MV-4-11 (cell line): ENCODE data around the gene CCSER1.
"Not testable (repeated sequence)": the region's sequence is repeated elsewhere in the genome, so short reads cannot be mapped to it uniquely, and the experiment has no call there.

Experiments used
- DNase-seq: peaks from one replicate; lab custom pipeline; 2025; lab: John Stamatoyannopoulos, UW

CCSER1 gene

DNA sequence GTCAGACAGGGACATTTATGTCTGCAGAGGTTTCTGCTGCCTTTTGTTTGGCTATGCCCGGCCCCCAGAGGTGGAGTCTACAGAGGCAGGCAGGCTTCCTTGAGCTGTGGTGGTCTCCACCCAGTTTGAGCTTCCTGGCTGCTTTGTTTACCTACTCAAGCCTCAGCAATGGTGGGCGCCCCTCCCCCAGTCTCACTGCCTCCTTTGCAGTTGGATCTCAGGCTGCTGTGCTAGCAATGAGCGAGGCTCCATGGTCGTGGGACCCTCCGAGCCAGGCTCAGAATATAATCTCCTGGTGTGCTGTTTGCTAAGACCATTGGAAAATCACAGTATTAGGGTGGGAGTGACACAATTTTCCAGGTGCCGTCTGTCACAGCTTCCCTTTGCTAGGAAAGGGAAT, 578.3 kb downstream of the CCSER1 start:
- DNase-seq = not testable (repeated sequence)

GRCh38 chr4:90715242-90715641, 588.0 kb downstream of the CCSER1 start:
- no peak for DNase-seq

DNA sequence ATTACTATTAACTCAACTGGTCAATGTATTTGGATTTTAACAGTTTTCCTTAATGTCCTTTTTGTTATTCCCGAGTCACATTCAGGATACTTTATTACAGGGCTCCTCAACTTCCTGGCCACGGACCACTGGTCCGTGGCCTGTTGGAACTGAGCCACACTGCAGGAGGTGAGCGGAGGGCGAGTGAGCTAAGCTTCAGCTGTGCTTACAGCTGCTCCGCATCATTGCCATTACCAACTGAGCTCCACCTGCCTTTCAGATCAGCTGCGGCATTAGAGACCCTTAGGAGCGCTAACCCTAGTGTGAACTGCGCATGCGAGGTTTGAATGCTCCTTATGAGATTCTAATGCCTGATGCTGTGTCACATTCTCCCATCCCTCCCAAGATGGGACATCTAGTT, 591.7 kb downstream of the CCSER1 start:
- no peak for DNase-seq

DNA sequence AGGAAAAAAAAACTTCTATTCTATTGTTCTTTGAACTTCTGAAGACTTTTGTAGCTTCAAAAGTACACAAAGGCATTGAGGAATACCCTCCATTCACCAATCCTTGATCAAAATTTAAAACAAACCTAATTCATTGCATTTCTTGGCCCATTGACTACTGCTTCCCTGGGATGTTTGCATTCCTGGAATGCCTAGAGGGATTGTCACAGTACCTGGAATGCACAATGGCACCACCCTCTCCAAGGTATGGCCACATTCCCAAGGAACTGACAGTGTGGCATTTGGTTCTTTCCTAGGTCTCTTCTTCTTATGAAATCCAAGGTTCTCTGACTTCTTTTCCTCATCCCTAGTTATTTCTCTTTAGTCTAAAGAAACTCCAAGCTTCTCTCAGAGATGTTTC, 600.7 kb downstream of the CCSER1 start:
- DNase-seq = no peak

DNA sequence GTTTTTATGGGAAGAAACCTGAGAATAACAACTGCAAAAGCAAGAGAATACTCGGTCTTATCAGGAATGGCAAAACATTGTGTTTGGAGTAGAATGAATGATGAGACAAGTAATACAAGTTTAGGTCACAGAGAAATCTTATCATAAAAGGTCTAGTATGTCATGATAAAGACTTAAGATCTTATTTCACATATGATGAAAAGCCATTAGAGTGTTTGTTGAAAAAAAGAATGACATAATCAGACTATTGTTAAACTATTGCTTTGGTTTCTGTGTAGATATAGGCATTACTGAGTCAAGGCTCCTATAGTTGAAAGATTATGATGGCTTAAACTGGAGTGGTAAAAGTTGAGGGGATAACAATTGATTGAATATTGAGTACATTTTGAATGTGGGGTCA, 603.6 kb downstream of the CCSER1 start:
- no peak for DNase-seq

- DNase-seq = no peak
Observed at GRCh38 chr4:90733211-90733610, 606.0 kb downstream of the CCSER1 start.

GRCh38 chr4:90745176-90745575, 618.0 kb downstream of the CCSER1 start:
- no peak for DNase-seq

- DNase-seq = no peak
Observed at GRCh38 chr4:90753068-90753467, 625.9 kb downstream of the CCSER1 start.

DNA sequence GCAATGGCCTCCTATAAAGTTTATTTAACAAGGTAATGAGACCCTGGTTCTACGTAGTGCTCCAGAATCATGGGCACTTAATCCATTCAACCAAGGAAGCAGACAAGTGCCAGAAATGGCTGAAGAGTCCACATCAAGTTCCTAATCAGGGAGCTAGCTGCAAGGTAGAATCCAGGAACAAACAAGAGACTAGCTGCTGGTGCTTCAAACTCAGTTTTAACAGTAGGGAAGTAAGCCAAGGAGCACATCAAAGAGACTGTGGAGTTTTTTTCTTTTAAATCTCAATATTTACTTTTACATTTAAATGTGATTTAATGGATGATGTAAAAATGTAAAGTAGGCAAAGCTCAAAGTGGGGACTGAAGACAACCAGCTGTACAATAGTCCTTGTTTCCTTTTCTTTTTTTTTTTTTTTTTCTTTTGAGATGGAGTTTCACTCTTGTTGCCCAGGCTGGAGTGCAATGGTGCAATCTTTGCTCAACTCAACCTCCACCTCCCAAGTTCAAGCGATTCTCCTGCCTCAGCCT, 630.4 kb downstream of the CCSER1 start:
- no peak for DNase-seq

DNA sequence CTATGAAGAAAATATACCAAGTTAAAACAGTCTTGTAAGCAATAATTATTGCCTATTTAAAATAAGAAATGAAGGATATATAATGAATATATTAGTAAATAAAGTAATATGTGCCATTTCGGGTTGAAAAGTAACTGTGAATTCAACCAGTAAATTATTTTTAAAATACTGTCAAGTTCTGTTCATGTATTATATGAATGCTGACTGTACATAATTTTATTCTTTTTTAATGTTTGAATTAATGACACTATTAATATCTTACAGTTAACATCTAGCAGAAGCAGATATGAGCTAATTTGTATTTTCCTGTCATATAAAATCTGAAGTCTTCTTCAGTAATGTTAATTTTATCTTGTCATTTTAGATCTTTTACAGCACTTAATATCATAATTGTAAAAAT, 632.9 kb downstream of the CCSER1 start:
- DNase-seq = no peak

- DNase-seq = no peak
Observed at GRCh38 chr4:90766837-90767236, 639.6 kb downstream of the CCSER1 start.

DNA sequence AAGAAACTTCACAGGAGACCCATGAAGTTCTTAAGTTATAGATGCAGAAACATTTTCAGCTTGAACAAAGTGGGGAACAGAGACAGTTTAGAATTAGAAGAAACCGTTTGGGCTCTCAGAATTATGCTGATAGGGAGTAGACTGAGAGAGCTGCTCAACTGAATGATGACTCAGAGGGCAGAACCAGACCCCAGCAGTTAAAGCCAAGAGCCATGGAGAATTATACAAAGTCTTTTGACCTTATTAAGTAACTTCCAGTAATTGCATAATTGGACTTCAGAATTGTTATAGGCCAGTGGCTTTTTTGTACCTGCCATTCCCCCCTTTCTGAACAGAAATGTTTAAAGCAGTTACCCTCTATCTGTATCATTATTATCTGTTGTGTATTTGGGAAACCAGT, 642.1 kb downstream of the CCSER1 start:
- DNase-seq = no peak

GRCh38 chr4:90780193-90780592, 653.0 kb downstream of the CCSER1 start:
- no peak for DNase-seq

GRCh38 chr4:90786602-90787001, 659.4 kb downstream of the CCSER1 start:
- DNase-seq = no peak

DNA sequence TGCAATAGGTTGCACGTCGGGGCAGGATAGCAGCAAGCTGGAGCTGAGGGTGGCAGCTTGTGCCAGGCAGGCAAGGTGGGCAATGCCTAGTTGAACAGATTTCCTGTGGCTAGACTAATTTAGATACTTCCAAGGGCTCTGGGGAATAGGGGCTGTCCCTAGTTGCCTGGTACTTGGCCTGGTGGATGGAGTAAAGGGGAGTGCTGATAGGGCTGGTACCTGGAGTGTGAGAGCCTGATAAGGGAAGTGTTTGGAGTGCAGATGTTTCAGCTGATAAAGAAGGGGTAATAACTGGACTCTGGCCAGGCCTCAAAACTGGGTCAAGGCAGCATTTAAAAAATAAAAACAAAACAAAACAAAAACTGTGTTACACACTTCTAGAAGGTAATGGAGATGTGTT, 665.5 kb downstream of the CCSER1 start:
- DNase-seq = no peak

DNA sequence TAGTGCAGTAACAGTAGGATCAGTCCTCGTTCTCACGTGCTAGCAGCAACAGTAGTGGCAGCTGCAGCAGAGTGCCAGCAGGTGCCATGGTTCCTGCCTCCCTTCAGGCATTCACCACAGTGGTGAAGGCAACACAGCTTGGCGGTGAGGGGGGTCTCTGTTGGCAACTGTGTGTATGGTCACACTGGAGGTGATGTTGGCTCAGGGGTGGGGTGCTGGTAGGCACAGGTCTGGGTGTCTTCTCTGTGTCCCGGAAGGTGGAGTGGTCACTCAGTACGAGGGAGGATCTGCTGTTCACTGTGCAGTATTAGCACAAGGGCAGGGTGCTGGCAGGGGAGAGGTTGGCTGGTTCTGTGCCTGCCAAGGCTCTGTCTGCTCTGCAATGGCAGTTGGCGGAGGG, 671.8 kb downstream of the CCSER1 start:
- DNase-seq = no peak

DNA sequence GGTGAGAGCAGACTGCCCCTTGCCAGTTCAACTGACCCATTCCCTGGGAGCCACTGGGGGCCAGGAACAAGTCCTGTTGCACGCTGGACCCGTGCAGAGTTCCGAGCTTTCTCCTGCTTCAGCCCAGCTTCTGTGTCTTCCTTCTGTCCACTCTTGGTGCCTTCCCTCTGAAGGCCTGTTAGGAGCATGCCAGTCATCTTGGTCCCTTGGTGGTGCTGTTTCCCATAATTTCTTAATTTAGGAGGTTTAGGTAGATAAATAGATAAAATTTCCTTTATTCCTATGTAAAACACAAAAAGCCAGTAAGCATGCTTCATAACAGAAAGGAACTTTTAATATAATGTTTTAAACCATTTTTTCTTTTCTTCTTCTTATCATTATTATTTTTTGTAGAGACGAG, 672.7 kb downstream of the CCSER1 start:
- DNase-seq = no peak

GRCh38 chr4:90815569-90815968, 688.4 kb downstream of the CCSER1 start:
- DNase-seq = no peak

DNA sequence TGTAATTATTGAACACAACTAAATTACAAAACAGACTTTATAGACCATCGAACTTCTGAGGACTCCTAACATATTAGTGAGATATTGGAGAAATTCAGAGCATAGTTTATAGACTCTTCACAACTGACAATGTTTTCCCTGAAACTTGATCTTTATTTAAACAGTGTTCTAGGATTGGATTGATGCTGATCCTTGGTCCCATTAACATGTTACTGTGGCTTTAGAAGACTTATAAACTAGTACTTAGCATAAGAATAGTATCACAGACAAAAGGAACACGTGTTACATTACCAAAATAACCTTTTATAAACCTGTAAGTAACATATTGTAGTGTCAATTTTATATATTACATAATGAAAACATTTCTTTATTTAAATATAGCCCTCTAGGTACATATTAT, 689.6 kb downstream of the CCSER1 start:
- DNase-seq = no peak

- no peak for DNase-seq
Observed at GRCh38 chr4:90824266-90825150, 697.3 kb downstream of the CCSER1 start.

DNA sequence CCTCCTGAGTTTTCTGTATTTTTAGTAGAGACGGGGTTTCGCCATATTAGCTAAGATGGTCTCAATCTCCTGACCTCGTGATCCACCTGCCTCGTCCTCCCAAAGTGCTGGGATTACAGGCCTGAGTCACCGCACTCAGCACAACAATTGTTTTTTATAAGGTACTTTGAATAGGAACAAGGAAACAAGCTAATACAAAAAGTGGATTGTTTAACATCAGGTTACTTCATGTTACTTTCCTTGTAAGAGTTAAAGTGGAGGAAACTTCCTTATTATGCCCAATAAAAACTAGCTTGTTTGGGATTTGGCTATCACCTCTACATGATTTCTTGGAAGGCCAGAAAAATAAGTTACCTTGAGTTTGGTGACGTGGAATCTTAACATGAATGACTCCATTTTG, 698.7 kb downstream of the CCSER1 start:
- DNase-seq = no peak

DNA sequence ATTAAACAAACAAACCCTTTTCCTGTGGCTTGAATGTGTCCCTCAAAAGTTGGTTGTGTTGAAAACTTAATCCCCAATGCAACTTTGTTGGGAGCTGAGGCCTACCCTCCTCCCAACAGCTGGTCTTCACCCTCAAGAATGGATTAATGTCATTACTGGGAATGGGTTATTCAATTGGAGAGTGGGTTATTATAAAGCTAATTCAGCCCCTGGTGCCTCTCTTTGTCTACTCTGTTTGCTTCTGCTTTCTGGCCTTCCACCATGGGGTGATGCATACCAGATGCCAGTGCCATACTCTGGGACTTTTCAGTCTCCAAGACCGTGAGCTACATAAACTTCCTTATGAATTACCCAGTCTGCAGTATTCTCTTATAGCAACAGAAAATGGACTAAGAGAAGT, 706.5 kb downstream of the CCSER1 start:
- DNase-seq = no peak

- DNase-seq = no peak
Observed at GRCh38 chr4:90837241-90837640, 710.0 kb downstream of the CCSER1 start.

GRCh38 chr4:90838859-90839258, 711.7 kb downstream of the CCSER1 start:
- not testable (repeated sequence) for DNase-seq
